ENCODE results near the gene TBC1D25.

TBC1D25 gene

DNA sequence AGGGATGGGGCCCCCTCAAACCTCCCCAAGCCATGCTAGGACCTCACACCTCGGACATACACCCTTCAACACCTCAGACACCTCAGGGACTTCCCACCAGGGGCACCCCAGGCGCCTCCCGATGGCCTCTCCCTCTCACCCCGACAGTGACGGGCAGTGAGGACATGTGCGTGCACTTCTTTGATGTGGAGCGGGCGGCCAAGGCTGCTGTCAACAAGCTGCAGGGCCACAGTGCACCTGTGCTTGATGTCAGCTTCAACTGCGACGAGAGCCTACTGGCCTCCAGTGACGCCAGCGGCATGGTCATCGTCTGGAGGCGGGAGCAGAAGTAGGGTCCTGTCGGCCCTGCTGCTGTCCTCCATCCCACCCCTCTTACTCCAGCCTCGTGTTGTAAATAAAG is 65.2 kb downstream of the TBC1D25 start:
- TF ChIP-seq, protein P1, sequence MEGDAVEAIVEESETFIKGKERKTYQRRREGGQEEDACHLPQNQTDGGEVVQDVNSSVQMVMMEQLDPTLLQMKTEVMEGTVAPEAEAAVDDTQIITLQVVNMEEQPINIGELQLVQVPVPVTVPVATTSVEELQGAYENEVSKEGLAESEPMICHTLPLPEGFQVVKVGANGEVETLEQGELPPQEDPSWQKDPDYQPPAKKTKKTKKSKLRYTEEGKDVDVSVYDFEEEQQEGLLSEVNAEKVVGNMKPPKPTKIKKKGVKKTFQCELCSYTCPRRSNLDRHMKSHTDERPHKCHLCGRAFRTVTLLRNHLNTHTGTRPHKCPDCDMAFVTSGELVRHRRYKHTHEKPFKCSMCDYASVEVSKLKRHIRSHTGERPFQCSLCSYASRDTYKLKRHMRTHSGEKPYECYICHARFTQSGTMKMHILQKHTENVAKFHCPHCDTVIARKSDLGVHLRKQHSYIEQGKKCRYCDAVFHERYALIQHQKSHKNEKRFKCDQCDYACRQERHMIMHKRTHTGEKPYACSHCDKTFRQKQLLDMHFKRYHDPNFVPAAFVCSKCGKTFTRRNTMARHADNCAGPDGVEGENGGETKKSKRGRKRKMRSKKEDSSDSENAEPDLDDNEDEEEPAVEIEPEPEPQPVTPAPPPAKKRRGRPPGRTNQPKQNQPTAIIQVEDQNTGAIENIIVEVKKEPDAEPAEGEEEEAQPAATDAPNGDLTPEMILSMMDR (IDR thresholded peaks at IDR 0.05; ENCODE audit: low read depth, low read length): no peak
- Histone ChIP-seq H3K4me1 (no peaks in the 10 kb centered on the region), H3K4me3 (ENCODE audit: low read depth, low read length) (no peak overlapping the region), H3K9me3 (no peaks in the 10 kb centered on the region), H3K36me3 (no peaks in the 10 kb centered on the region; the same call in 1 of the 2 replicates), H3K27me3 (no peaks in the 10 kb centered on the region)
- no peak for DNase-seq

- H3K9me3 ChIP-seq: no peaks in the 10 kb centered on the region
- no peaks in the 10 kb centered on the region for H3K4me1 ChIP-seq
- H3K4me3 ChIP-seq (ENCODE audit: low read depth, low read length): no peak overlapping the region
- H3K27me3 ChIP-seq: no peaks in the 10 kb centered on the region
- no peaks in the 10 kb centered on the region for H3K36me3 ChIP-seq
- DNase-seq: no peak
- TF ChIP-seq, protein P1 (IDR thresholded peaks at IDR 0.05; ENCODE audit: low read depth, low read length): peak; percentile 19; the same call in 1 of the 2 replicates
Observed at GRCh38 chrX:48606091-48606490, 66.6 kb downstream of the TBC1D25 start.

DNA sequence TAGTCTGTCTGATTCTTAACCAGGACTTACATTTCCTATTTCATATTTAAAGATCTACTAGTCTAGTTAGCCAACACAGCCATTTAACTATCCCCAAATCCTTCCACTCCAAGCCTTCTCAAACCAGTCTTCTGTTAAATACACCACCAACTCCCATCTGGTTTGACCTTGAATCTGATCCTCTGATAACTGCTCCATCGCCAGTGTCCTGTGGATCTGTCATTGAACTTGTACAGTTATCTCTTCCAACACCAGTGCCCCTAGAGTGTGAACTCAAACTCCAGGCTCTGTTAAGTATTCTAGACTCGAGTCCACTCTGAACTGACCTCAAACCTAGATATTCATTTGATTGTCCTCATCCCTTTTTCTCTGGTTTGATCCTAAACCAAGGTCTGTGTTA is 72.2 kb downstream of the TBC1D25 start:
- no peak for DNase-seq
- no peaks in the 10 kb centered on the region for H3K36me3 ChIP-seq
- no peaks in the 10 kb centered on the region for H3K27me3 ChIP-seq
- H3K4me1 ChIP-seq: no peaks in the 10 kb centered on the region
- no peaks in the 10 kb centered on the region for H3K9me3 ChIP-seq
- TF ChIP-seq, protein P1 (IDR thresholded peaks at IDR 0.05; ENCODE audit: low read depth, low read length): no peak
- no peak overlapping the region for H3K4me3 ChIP-seq (ENCODE audit: low read depth, low read length)

Data from BE2C (cell line).